HG03571 (cell line): Measurements from ENCODE around the gene GK.
"Not testable (repeated sequence)": the region's sequence is repeated elsewhere in the genome, so short reads cannot be mapped to it uniquely, and the experiment has no call there.

Experiments
- ATAC-seq: cut with Tn5 transposase; IDR thresholded peaks from one replicate; pipeline ENCODE4 v1.9.1; 2021; ENCODE audit not compliant: unreplicated experiment

The GK gene

GRCh38 chrX:30693999-30694650, 40.9 kb downstream of the GK start:
- ATAC-seq, result no peak

- ATAC-seq, result no peak
Observed at GRCh38 chrX:30702736-30703135, 49.5 kb downstream of the GK start.

- ATAC-seq, result no peak
Observed at GRCh38 chrX:30706216-30706775, 53.1 kb downstream of the GK start.

GRCh38 chrX:30712214-30712613, 59.0 kb downstream of the GK start:
- ATAC-seq, result no peak

- peak; percentile 85 for ATAC-seq
Observed at GRCh38 chrX:30713061-30713525, 59.9 kb downstream of the GK start.

GRCh38 chrX:30714138-30714537, 60.9 kb downstream of the GK start:
- ATAC-seq, result no peak

GRCh38 chrX:30715976-30716375, 62.8 kb downstream of the GK start:
- ATAC-seq, result no peak

GRCh38 chrX:30733852-30734660, 80.8 kb downstream of the GK start:
- no peak for ATAC-seq

GRCh38 chrX:30734782-30735181, 81.6 kb downstream of the GK start:
- ATAC-seq, result no peak

- no peak for ATAC-seq
Observed at GRCh38 chrX:30735839-30736238, 82.6 kb downstream of the GK start.

GRCh38 chrX:30741545-30741944, 88.3 kb downstream of the GK start:
- ATAC-seq, result no peak

GRCh38 chrX:30748342-30748960, 95.2 kb downstream of the GK start:
- no peak for ATAC-seq

- ATAC-seq, result no peak
Observed at GRCh38 chrX:30751497-30751896, 98.3 kb downstream of the GK start.

GRCh38 chrX:30762755-30763154, 109.5 kb downstream of the GK start:
- ATAC-seq, result no peak

GRCh38 chrX:30773764-30774163, 120.5 kb downstream of the GK start:
- not testable (repeated sequence) for ATAC-seq

GRCh38 chrX:30777575-30777974, 124.4 kb downstream of the GK start:
- no peak for ATAC-seq

GRCh38 chrX:30779453-30780030, 126.3 kb downstream of the GK start:
- ATAC-seq, result no peak
